A673 (cell line): ENCODE data around the gene TRMT61A.

Experiments
- CTCF ChIP-seq: fragments of 300-800, 200-600 bp; sonication (generic); conservative IDR thresholded peaks from 2 replicates; pipeline ENCODE4 v1.5.1; 2017; ENCODE audit warnings: low read depth, mild to moderate bottlenecking, antibody characterized with exemption, low read length, moderate library complexity, mixed read lengths
- EZH2 ChIP-seq: fragments of 200-600 bp; sonication (generic); IDR thresholded peaks from 2 replicates; pipeline ENCODE4 v1.6.1; 2017; ENCODE audit warnings: borderline replicate concordance, low read depth, mild to moderate bottlenecking, mixed read lengths, antibody characterized with exemption, low read length; ENCODE audit not compliant: poor library complexity, severe bottlenecking

- TF ChIP-seq CTCF (no peak), EZH2 (no peak)
Measured at GRCh38 chr14:103523575-103523954, 5.4 kb upstream of the TRMT61A start.
